ENCODE measurements around the gene EPS8L1. TPM values are rescaled to one million over a fixed set of nuclear protein-coding genes. Genes with fewer than 3 reads are reported as not detected.

The EPS8L1 gene
- total RNA-seq, 2 donors from 2014 or later: 22.1 to 23.3 TPM

DNA sequence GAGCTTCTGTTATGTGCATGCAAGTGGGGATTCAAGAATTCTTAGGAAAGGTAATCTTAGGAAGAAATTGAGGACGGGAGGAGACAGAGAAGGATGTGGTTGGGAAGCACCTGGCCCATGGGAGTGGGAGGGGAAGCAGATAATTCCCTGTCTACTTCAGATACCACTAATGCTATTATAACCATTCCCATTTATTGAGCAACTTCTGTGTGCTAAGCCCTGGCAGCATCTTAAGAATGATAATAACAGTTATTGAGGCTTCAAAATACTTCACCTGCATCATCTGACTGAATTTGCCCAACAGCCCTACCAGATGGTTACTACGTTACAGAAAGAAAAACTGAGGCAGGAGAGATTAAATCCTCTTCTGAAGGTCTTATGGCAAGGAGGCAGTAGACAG, 1.4 kb downstream of the EPS8L1 start:
- H3K9me3 ChIP-seq: no peaks in the 10 kb centered on the region
- H3K27me3 ChIP-seq: peaks cover 0 to 11% of the 10 kb centered on the region in 2 donors
- 66 to 68% methylated on average over 2 of the region's 2 CpGs for WGBS, 2 donors
- H3K36me3 ChIP-seq (replicated peaks in 1 of 2; ENCODE audit: insufficient read depth in 1 of 2, low read depth in 2 of 2): no peaks in the 10 kb centered on the region
- no peak overlapping the region for H3K4me3 ChIP-seq
- no peak for DNase-seq
- TF ChIP-seq POLR2A (IDR thresholded peaks at IDR 0.05): no peak
- no peak for ATAC-seq
- peaks cover 29% of the 10 kb centered on the region for H3K4me1 ChIP-seq
- intact Hi-C loops (cut with DNase I): no loop called here
- H3K27ac ChIP-seq: peak overlapping the region in 1 of 4 donors; percentile 69

DNA sequence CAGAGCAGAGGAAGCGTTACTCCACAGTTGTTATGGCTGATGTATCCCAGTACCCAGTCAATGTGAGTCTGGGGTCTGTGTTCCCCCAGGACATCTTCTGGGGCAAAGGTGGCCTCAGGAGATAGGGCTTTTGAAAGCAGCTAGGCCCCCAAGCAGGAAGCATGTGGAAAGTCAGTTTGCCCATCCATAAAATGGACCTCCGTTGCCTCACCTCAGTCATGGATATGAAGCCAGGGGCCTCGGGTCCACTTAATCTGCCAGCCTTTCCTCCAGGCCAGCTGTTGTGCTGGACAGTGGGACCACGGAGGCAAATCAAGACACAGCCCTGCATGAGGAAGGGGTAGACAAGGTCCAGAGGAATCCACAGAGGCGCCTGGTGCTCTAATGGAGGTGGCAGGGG, 3.3 kb downstream of the EPS8L1 start:
- no peak for TF ChIP-seq POLR2A (IDR thresholded peaks at IDR 0.05)
- TF ChIP-seq, protein P1, sequence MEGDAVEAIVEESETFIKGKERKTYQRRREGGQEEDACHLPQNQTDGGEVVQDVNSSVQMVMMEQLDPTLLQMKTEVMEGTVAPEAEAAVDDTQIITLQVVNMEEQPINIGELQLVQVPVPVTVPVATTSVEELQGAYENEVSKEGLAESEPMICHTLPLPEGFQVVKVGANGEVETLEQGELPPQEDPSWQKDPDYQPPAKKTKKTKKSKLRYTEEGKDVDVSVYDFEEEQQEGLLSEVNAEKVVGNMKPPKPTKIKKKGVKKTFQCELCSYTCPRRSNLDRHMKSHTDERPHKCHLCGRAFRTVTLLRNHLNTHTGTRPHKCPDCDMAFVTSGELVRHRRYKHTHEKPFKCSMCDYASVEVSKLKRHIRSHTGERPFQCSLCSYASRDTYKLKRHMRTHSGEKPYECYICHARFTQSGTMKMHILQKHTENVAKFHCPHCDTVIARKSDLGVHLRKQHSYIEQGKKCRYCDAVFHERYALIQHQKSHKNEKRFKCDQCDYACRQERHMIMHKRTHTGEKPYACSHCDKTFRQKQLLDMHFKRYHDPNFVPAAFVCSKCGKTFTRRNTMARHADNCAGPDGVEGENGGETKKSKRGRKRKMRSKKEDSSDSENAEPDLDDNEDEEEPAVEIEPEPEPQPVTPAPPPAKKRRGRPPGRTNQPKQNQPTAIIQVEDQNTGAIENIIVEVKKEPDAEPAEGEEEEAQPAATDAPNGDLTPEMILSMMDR (IDR thresholded peaks at IDR 0.05): no peak
- H3K27ac ChIP-seq: no peak overlapping the region
- intact Hi-C loops (cut with DNase I): no loop called here
- H3K9me3 ChIP-seq: no peaks in the 10 kb centered on the region
- peaks cover 0 to 22% of the 10 kb centered on the region in 2 donors for H3K27me3 ChIP-seq
- H3K36me3 ChIP-seq (replicated peaks in 1 of 2; ENCODE audit: insufficient read depth in 1 of 2, low read depth in 2 of 2): no peaks in the 10 kb centered on the region
- 83 to 91% methylated on average over 4 to 5 of the region's 5 CpGs for WGBS, 2 donors
- no peak for DNase-seq
- ATAC-seq: no peak
- peaks cover 32% of the 10 kb centered on the region for H3K4me1 ChIP-seq
- no peak overlapping the region for H3K4me3 ChIP-seq

DNA sequence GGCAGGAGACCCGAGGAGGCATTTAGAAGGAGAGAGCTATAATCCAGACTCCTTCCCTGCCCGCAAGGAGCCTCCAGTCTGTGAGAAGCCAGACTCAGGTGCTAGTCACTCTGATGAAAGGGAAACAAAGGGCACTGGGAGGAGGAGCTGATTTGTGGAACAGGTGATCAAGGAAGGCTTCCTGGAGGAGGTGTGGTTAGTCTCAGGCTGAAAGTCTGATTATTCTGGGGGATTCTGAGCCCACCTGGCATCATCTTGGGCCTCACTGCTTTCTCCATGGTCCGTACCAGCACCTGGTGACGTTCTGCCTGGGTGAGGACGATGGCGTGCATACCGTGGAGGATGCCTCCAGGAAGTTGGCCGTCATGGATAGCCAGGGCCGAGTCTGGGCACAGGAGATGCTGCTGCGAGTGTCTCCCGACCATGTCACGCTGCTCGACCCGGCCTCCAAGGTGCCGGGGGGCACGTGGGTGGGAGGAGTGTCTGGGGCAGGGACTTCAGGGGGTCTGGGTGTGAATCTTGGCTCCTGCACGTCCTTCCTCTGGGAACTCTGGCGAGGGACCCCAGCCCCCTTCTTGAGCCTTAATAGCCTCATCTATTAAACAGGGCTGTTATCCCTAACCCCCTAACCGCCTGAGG, 3.9 kb downstream of the EPS8L1 start:
- Histone ChIP-seq H3K9me3 (no peaks in the 10 kb centered on the region), H3K4me1 (peaks cover 32% of the 10 kb centered on the region), H3K27ac (no peak overlapping the region), H3K27me3 (peaks cover 0 to 22% of the 10 kb centered on the region in 2 donors), H3K4me3 (no peak overlapping the region), H3K36me3 (replicated peaks in 1 of 2; ENCODE audit: insufficient read depth in 1 of 2, low read depth in 2 of 2) (no peaks in the 10 kb centered on the region)
- whole genome bisulfite sequencing, 2 donors: 87 to 94% methylated on average over 18 to 19 of the region's 19 CpGs
- TF ChIP-seq, protein P1 (IDR thresholded peaks at IDR 0.05): no peak
- TF ChIP-seq POLR2A (IDR thresholded peaks at IDR 0.05): no peak
- DNase-seq: no peak
- intact Hi-C loops (cut with DNase I): no loop called here
- ATAC-seq: no peak

DNA sequence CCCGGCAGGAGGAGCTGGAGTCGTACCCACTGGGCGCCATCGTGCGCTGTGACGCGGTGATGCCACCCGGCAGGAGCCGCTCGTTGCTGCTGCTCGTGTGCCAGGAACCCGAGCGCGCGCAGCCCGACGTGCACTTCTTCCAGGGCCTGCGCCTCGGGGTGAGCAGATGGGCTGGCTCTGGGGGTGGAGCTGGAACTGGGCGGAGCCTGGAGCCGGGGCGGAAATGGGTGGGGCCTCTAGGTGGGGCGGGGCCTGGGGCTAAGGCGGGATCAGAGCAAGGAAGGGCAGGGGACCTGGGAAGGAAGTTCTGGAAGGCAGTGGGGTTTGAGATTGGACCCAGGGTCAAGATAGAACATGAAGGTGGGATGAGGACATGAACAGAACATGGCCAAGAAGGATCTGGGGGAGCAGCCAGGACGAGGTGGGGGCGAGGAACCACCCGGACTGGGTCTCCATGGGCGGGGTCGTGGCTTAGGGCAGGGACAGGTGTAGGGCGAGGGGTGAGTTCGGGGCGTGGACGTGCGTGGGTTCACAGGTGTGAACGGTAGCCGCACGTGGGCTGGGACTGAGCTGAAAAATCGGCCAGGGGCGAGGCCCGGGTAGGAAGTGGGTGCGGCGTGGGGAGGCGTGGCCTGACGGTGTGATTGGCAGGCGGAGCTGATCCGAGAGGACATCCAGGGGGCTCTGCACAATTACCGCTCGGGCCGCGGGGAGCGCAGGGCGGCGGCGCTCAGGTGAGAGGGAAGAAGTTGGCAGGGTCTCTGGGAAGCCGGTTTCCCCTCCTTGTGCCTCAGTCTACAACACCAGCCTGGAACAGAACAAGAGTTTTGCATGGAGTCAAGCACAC, 4.7 kb downstream of the EPS8L1 start:
- DNase-seq (peak in 2 of 4 donors; percentile 59 to 65), ATAC-seq (peak; percentile 18)
- H3K9me3 ChIP-seq: no peaks in the 10 kb centered on the region
- no peaks in the 10 kb centered on the region for H3K36me3 ChIP-seq (replicated peaks in 1 of 2; ENCODE audit: insufficient read depth in 1 of 2, low read depth in 2 of 2)
- intact Hi-C loops (cut with DNase I): no loop called here
- WGBS, 2 donors: 25 to 34% methylated on average over 32 to 55 of the region's 55 CpGs
- H3K4me1 ChIP-seq: peaks cover 32% of the 10 kb centered on the region
- TF ChIP-seq, protein P1 (IDR thresholded peaks at IDR 0.05): no peak
- TF ChIP-seq POLR2A (IDR thresholded peaks at IDR 0.05): no peak
- H3K4me3 ChIP-seq: no peak overlapping the region
- no peak overlapping the region for H3K27ac ChIP-seq
- peaks cover 0 to 22% of the 10 kb centered on the region in 2 donors for H3K27me3 ChIP-seq

DNA sequence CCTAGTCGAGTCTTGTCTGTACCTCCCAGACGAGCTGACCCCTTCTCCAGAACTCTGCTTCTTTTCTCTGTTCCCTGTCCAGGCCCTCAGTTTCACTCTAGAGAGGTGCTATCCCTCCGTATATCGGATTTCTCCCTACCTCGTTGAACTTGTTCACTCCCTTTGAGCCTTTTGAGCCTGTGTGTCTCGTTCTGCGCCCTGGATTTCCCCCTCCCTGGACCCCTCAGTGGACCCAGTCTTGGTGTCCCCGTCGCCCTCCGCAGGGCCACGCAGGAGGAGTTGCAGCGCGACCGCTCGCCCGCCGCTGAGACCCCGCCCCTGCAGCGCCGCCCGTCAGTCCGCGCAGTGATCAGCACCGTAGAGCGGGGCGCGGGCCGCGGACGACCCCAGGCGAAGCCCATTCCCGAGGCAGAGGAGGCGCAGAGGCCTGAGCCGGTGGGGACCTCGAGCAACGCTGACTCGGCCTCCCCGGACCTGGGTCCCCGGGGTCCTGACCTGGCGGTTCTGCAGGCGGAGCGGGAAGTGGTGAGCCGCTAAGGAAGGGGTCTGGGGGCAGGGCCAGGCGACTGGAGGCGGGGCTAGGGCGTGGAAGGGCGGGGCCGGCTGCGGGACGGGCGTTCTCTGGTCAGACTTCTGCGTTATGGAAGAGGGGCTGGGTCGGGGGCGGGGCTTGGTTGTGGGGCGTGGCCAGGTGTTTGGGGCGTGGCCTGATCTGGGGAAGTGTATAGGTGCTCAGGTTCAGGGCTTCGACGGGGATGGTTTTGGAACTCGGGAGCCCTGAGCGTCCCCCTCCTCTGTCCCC, 5.5 kb downstream of the EPS8L1 start:
- no peaks in the 10 kb centered on the region for H3K36me3 ChIP-seq (replicated peaks in 1 of 2; ENCODE audit: insufficient read depth in 1 of 2, low read depth in 2 of 2)
- peak overlapping the region in 1 of 2 donors; percentile 8 for H3K4me3 ChIP-seq
- H3K9me3 ChIP-seq: no peaks in the 10 kb centered on the region
- 13 to 31% methylated on average over 8 to 59 of the region's 60 CpGs for WGBS, 2 donors
- ATAC-seq: peak; percentile 70
- no peak overlapping the region for H3K27ac ChIP-seq
- H3K27me3 ChIP-seq: peaks cover 0 to 22% of the 10 kb centered on the region in 2 donors
- H3K4me1 ChIP-seq: peaks cover 32% of the 10 kb centered on the region
- peak; percentile 52 to 78 (median 72) for DNase-seq
- intact Hi-C loops (cut with DNase I): no loop called here
- TF ChIP-seq POLR2A (IDR thresholded peaks at IDR 0.05): no peak
- TF ChIP-seq, protein P1 (IDR thresholded peaks at IDR 0.05): no peak

Measured in body of pancreas (tissue), 4 donors.